Neural cell (in vitro differentiated cells): ENCODE data around the gene RABGEF1. TPM values are rescaled to one million over a fixed set of nuclear protein-coding genes. Genes with fewer than 3 reads are reported as not detected.
"Not testable (repeated sequence)": the region's sequence is repeated elsewhere in the genome, so short reads cannot be mapped to it uniquely, and the experiment has no call there.

Experiments used
- H2AFZ ChIP-seq: fragments of 200-600, 300-800 bp; sonication (generic), shearing (Covaris generic); 2 replicates; pipeline ENCODE4 v1.6.0; 2014; ENCODE audit warnings: low read depth, mild to moderate bottlenecking, antibody characterized with exemption, low read length, moderate library complexity
- H3F3A ChIP-seq: fragments of 200-600 bp; shearing (Covaris generic); 2 replicates; pipeline ENCODE4 v1.6.1; 2016; ENCODE audit warnings: mild to moderate bottlenecking, moderate library complexity, mixed read lengths, antibody characterized with exemption, low read length; ENCODE audit not compliant: insufficient read depth, poor library complexity, severe bottlenecking
- H3K27ac ChIP-seq: fragments of 200-600, 300-800 bp; sonication (generic), shearing (Covaris generic); 2 replicates; pipeline ENCODE4 v1.5.1; 2014; ENCODE audit warnings: mild to moderate bottlenecking, low read length, moderate library complexity
- H3K27me3 ChIP-seq: fragments of 300-800, 200-600 bp; sonication (generic), shearing (Covaris generic); 2 replicates; pipeline ENCODE4 v1.6.0; 2014; ENCODE audit warnings: mild to moderate bottlenecking, low read depth, low read length, moderate library complexity; ENCODE audit not compliant: insufficient read depth
- H3K36me3 ChIP-seq: fragments of 300-800, 200-600 bp; sonication (generic), shearing (Covaris generic); 2 replicates; pipeline ENCODE4 v1.5.1; 2014; ENCODE audit warnings: mild to moderate bottlenecking, antibody characterized with exemption, low read length, moderate library complexity; ENCODE audit not compliant: insufficient read depth
- H3K4me2 ChIP-seq: fragments of 300-800, 200-600 bp; sonication (generic), shearing (Covaris generic); 2 replicates; pipeline ENCODE4 v1.6.0; 2014; ENCODE audit warnings: mild to moderate bottlenecking, low read length
- H3K4me3 ChIP-seq: fragments of 300-800, 200-600 bp; sonication (generic), shearing (Covaris generic); 2 replicates; pipeline ENCODE4 v1.5.1; 2014; ENCODE audit warnings: mild to moderate bottlenecking, low read length, moderate library complexity
- H3K79me2 ChIP-seq: fragments of 200-600 bp; shearing (Covaris generic); replicated peaks from 2 replicates; pipeline ENCODE4 v1.6.0; 2014; ENCODE audit warnings: mild to moderate bottlenecking, low read length, moderate library complexity; ENCODE audit not compliant: insufficient read depth
- H3K9ac ChIP-seq: fragments of 300-800, 200-600 bp; sonication (generic), shearing (Covaris generic); 2 replicates; pipeline ENCODE4 v1.6.1; 2016; ENCODE audit warnings: mild to moderate bottlenecking, low read length, mixed read lengths
- H3K9me2 ChIP-seq: fragments of 200-600 bp; shearing (Covaris generic); 2 replicates; pipeline ENCODE4 v1.6.1; 2016; ENCODE audit warnings: mild to moderate bottlenecking, low read length, mixed read lengths; ENCODE audit not compliant: insufficient read depth
- H3K9me3 ChIP-seq: fragments of 200-600, 300-800 bp; sonication (generic), shearing (Covaris generic); 2 replicates; pipeline ENCODE4 v1.6.1; 2016; ENCODE audit warnings: mild to moderate bottlenecking, mixed run types, low read length, moderate library complexity, mixed read lengths
- H4K20me1 ChIP-seq: fragments of 200-600 bp; shearing (Covaris generic); 2 replicates; pipeline ENCODE4 v1.6.1; 2016; ENCODE audit warnings: mild to moderate bottlenecking, mixed run types; ENCODE audit not compliant: insufficient read depth
- EP300 ChIP-seq: fragments of 450-650 bp; conservative IDR thresholded peaks from 2 replicates; pipeline ENCODE4 v1.6.1; 2014; ENCODE audit warnings: antibody characterized with exemption, mild to moderate bottlenecking, moderate library complexity; ENCODE audit not compliant: poor library complexity, severe bottlenecking
- EZH2 ChIP-seq: fragments of 200-600, 300-800 bp; shearing (Covaris generic), sonication (generic); IDR thresholded peaks from 2 replicates; pipeline ENCODE4 v1.6.1; 2014; ENCODE audit warnings: antibody characterized with exemption, low read length, borderline replicate concordance, mild to moderate bottlenecking; ENCODE audit not compliant: insufficient read depth, poor library complexity, severe bottlenecking
- MXI1 ChIP-seq: fragments of 450-650 bp; conservative IDR thresholded peaks from 2 replicates; pipeline ENCODE4 v1.6.1; 2014; ENCODE audit warnings: antibody characterized with exemption, mild to moderate bottlenecking; ENCODE audit not compliant: poor library complexity, severe bottlenecking
- POLR2AphosphoS5 ChIP-seq: IDR thresholded peaks from 2 replicates; pipeline ENCODE4 v1.6.1; 2012
- RAD21 ChIP-seq: fragments of 450-650 bp; conservative IDR thresholded peaks from 2 replicates; pipeline ENCODE4 v1.6.1; 2014; ENCODE audit warnings: antibody characterized with exemption, mild to moderate bottlenecking, moderate library complexity
- REST ChIP-seq: IDR thresholded peaks from 2 replicates; pipeline ENCODE4 v1.6.1; 2012; ENCODE audit warnings: borderline replicate concordance
- SMC3 ChIP-seq: fragments of 450-650 bp; conservative IDR thresholded peaks from 2 replicates; pipeline ENCODE4 v1.6.1; 2014; ENCODE audit warnings: antibody characterized with exemption, mild to moderate bottlenecking, moderate library complexity; ENCODE audit not compliant: poor library complexity
- TAF1 ChIP-seq: IDR thresholded peaks from 2 replicates; pipeline ENCODE4 v1.6.1; 2012; ENCODE audit warnings: low read depth
- polyA plus RNA-seq: library from polyadenylated mRNA; depleted of rRNA; stranded (reverse); fragments of >200 nt; gene quantifications from 2 replicates; pipeline ENCODE4 v1.2.3, GENCODE V29; 2014
- TF ChIP-seq, protein P1 (sequence below): fragments of 450-650 bp; IDR thresholded peaks from 2 replicates; pipeline ENCODE4 v1.5.1; 2014; ENCODE audit warnings: antibody characterized with exemption, mild to moderate bottlenecking, moderate library complexity; ENCODE audit not compliant: poor library complexity, severe bottlenecking

Gene RABGEF1
- polyA plus RNA-seq, 1 donor from 2014 or later: 34.8 TPM

DNA sequence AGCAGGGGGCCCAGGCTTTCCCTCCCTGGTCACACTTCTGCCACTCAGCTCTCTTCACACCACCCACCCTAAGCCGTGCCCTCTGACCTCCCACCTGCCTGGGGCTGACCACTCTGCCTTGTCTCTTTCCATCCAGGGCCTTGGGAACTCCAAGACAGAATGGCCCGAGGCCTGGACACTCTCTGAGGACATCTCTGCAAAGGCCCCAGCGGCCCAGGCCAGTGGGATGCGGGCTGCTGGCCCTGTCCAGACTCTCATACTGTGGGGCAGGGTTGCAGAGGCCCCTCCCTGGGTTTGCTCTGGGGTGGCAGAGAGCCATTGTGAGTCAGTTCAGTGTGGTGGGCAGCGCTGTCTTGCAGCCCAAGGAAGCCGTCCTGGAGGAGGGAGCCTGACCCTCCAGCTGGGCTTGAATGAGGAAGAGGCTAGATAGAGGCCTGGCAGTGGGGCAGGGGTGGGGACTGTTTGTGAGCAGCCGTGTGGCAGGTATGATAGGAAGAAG lies 39.9 kb upstream of the RABGEF1 start:
- Histone ChIP-seq H3K27ac (no peak overlapping the region), H3F3A (no peaks in the 10 kb centered on the region), H3K9ac (no peak overlapping the region), H3K36me3 (no peaks in the 10 kb centered on the region), H3K27me3 (no peaks in the 10 kb centered on the region), H2AFZ (no peak overlapping the region), H3K4me3 (no peak overlapping the region), H3K9me3 (no peaks in the 10 kb centered on the region), H3K79me2 (no peaks in the 10 kb centered on the region), H4K20me1 (no peaks in the 10 kb centered on the region), H3K4me2 (no peak overlapping the region), H3K9me2 (no peaks in the 10 kb centered on the region)
- TF ChIP-seq EP300 (no peak), RAD21 (no peak), TAF1 (no peak), REST (no peak), SMC3 (no peak), MXI1 (no peak), EZH2 (no peak), POLR2AphosphoS5 (no peak)
- TF ChIP-seq, protein P1, sequence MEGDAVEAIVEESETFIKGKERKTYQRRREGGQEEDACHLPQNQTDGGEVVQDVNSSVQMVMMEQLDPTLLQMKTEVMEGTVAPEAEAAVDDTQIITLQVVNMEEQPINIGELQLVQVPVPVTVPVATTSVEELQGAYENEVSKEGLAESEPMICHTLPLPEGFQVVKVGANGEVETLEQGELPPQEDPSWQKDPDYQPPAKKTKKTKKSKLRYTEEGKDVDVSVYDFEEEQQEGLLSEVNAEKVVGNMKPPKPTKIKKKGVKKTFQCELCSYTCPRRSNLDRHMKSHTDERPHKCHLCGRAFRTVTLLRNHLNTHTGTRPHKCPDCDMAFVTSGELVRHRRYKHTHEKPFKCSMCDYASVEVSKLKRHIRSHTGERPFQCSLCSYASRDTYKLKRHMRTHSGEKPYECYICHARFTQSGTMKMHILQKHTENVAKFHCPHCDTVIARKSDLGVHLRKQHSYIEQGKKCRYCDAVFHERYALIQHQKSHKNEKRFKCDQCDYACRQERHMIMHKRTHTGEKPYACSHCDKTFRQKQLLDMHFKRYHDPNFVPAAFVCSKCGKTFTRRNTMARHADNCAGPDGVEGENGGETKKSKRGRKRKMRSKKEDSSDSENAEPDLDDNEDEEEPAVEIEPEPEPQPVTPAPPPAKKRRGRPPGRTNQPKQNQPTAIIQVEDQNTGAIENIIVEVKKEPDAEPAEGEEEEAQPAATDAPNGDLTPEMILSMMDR: no peak

DNA sequence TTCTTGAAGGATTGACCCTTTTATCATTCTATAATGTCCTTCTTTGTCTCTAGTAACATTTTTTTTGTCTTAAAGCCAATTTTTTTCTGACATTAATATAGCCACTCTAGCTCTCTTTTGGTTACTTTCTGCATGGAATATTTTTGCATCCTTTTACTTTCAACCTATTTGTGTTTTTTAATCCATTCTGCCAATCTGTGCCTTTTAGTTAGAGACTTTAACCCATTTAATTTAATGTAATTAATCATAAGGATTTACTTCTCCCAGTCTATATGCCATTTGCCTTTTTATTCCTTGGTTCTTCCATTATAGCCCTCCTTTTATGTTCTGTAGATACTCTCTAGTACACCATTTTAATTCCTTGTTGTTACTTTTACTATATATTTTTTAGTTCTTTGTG lies 32.7 kb upstream of the RABGEF1 start:
- H3K79me2 ChIP-seq: no peaks in the 10 kb centered on the region
- H3K27ac ChIP-seq: no peak overlapping the region
- H4K20me1 ChIP-seq: no peaks in the 10 kb centered on the region
- H3K9ac ChIP-seq: no peak overlapping the region
- H3F3A ChIP-seq: no peaks in the 10 kb centered on the region
- no peaks in the 10 kb centered on the region for H3K9me2 ChIP-seq
- H2AFZ ChIP-seq: no peak overlapping the region
- no peak overlapping the region for H3K4me3 ChIP-seq
- H3K9me3 ChIP-seq: no peaks in the 10 kb centered on the region
- H3K4me2 ChIP-seq: no peak overlapping the region
- H3K27me3 ChIP-seq: no peaks in the 10 kb centered on the region
- TF ChIP-seq EP300: no peak
- no peak for TF ChIP-seq MXI1
- no peak for TF ChIP-seq TAF1
- TF ChIP-seq POLR2AphosphoS5: no peak
- TF ChIP-seq EZH2: no peak
- no peak for TF ChIP-seq REST
- TF ChIP-seq SMC3: no peak
- TF ChIP-seq, protein P1: no peak
- no peak for TF ChIP-seq RAD21
- H3K36me3 ChIP-seq: no peaks in the 10 kb centered on the region

DNA sequence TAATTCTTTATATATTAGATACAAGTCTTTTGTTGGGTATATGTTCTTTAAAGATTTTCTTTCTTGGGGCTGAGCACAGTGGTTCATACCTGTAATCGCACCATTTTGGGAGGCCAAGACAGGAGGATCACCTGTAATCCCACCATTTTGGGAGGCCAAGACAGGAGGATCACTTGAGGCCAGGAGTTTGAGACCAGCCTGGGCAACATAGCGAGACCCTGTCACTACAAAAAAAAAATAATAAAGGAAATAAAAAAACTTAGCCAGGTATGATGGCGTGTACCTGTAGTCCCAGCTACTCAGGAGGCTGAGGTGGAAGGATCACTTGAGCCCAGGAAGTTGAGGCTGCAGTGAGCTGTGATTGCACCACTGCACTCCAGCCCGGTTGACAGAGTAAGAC lies 29.8 kb upstream of the RABGEF1 start:
- not testable (repeated sequence) for H4K20me1 ChIP-seq, H3K9me3 ChIP-seq, H3K4me2 ChIP-seq, H3K27me3 ChIP-seq, H2AFZ ChIP-seq, H3K9ac ChIP-seq, H3F3A ChIP-seq, H3K9me2 ChIP-seq, H3K79me2 ChIP-seq, H3K27ac ChIP-seq, H3K36me3 ChIP-seq, H3K4me3 ChIP-seq
